Cardiac muscle cell (in vitro differentiated cells and primary cell): Measurements from ENCODE around the gene TMEM132D. TPM values are rescaled to one million over a fixed set of nuclear protein-coding genes. Genes with fewer than 3 reads are reported as not detected.
"Not testable (repeated sequence)": the region's sequence is repeated elsewhere in the genome, so short reads cannot be mapped to it uniquely, and the experiment has no call there.

Experiments
- DNase-seq, 2 donors: peaks; one replicate each; pipeline versions ENCODE4 v3.0.0 to v3.0.0-alpha.2; 2010 to 2017; ENCODE audit warnings: low read depth in 1 of 2, low spot score in 1 of 2
- H3K27ac ChIP-seq: fragments of 200-600 bp; sonication (generic); 2 replicates; pipeline ENCODE4 v1.5.1; 2016
- H3K27me3 ChIP-seq: fragments of 200-600 bp; sonication (generic); 2 replicates; pipeline ENCODE4 v1.6.0; 2016; ENCODE audit warnings: control low read depth
- H3K36me3 ChIP-seq: fragments of 200-600 bp; sonication (generic); 2 replicates; pipeline ENCODE4 v1.5.1; 2016; ENCODE audit warnings: control low read depth
- H3K4me1 ChIP-seq: fragments of 200-600 bp; sonication (generic); 2 replicates; pipeline ENCODE4 v1.8.1; 2017; ENCODE audit warnings: low read depth, mild to moderate bottlenecking, mixed run types
- H3K4me3 ChIP-seq: fragments of 200-600 bp; sonication (generic); 2 replicates; pipeline ENCODE4 v1.5.1; 2016; ENCODE audit warnings: mild to moderate bottlenecking
- H3K9me3 ChIP-seq: fragments of 200-600 bp; sonication (generic); 2 replicates; pipeline ENCODE4 v1.5.1; 2017; ENCODE audit warnings: low read depth, mild to moderate bottlenecking, control low read depth
- CTCF ChIP-seq: IDR thresholded peaks from 2 replicates; pipeline ENCODE4 v1.5.1; 2012; ENCODE audit warnings: low read depth, mild to moderate bottlenecking, low read length
- polyA plus RNA-seq: library from polyadenylated mRNA; unstranded; fragments of >200 nt; fragmentation: Nextera tagmentation; extraction: Ambion mirVana; gene quantifications from 2 replicates; pipeline ENCODE4 v1.2.1, GENCODE V29; 2016
- total RNA-seq: library from RNA; depleted of rRNA; stranded (reverse); fragments of >200 nt; gene quantifications from 2 replicates; pipeline ENCODE4 v1.2.3, GENCODE V29; 2016

Gene TMEM132D
- total and polyA plus RNA-seq, 2 experiments from 2014 or later: 0.03 TPM; not detected in 1

DNA sequence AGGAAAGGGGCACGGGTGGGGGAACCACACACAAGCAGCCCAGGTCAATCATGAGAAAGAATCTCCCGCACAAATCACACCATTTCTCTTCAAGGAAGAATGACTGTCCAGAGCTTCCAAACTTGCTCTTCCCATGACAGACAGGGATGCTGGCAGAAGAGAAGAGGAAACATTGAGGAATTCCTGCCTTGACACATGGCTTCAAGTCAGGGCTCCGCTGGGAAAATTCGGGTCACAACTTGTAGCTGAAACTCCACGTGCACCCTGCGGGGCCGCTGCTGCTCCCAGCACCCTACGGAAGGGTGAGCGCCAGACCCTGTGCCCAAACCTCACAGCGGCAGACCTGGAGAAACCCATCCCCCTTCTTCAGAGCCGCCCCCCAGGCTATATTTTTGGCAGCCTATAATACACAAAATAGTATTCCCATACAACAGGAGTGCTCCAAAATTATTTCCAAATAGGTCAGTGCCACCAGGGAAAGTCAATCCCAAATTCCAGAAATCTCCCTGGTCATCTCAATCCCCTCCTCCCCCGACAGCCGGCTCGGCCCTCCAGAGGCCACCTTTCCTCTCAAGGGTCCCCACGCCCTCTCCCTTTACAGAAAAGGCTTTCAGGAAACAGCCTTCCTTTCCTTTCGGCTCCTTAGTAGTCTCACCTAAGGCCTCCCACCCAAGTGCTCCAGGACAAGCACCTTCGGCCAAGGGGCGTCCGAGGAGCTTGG, 1.3 kb downstream of the TMEM132D start:
- no peak for DNase-seq
- no peaks in the 10 kb centered on the region for H3K36me3 ChIP-seq
- no peak overlapping the region for H3K27ac ChIP-seq
- H3K9me3 ChIP-seq: no peaks in the 10 kb centered on the region
- TF ChIP-seq CTCF: no peak
- H3K4me1 ChIP-seq: no peaks in the 10 kb centered on the region
- peaks cover 98% of the 10 kb centered on the region for H3K27me3 ChIP-seq
- H3K4me3 ChIP-seq: no peak overlapping the region

GRCh38 chr12:129901254-129901653, 2.6 kb downstream of the TMEM132D start:
- Histone ChIP-seq H3K36me3 (no peaks in the 10 kb centered on the region), H3K27me3 (peaks cover 85% of the 10 kb centered on the region), H3K4me3 (no peak overlapping the region), H3K9me3 (no peaks in the 10 kb centered on the region), H3K27ac (no peak overlapping the region), H3K4me1 (no peaks in the 10 kb centered on the region)
- no peak for TF ChIP-seq CTCF
- no peak for DNase-seq

GRCh38 chr12:129900306-129900705, 3.5 kb downstream of the TMEM132D start:
- H3K36me3 ChIP-seq: no peaks in the 10 kb centered on the region
- H3K4me1 ChIP-seq: no peaks in the 10 kb centered on the region
- TF ChIP-seq CTCF: no peak
- H3K27ac ChIP-seq: no peak overlapping the region
- DNase-seq: no peak
- no peaks in the 10 kb centered on the region for H3K9me3 ChIP-seq
- peaks cover 76% of the 10 kb centered on the region for H3K27me3 ChIP-seq
- no peak overlapping the region for H3K4me3 ChIP-seq

DNA sequence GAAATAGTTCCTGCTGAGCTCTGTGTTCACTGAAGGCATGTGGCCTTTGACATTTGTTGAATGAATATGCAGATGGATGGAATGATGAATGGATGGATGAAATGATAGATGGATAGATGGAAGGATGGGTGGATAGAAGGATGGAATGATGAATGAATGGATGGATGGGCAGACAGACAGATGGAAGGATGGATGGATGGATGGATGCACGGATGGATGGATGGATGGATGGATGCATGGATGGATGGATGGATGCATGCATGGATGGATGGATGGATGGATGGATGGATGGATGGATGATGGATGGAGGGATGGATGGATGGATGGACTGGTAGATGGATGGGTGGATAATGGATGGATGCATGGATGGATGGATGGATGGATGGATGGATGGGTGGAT, 4.8 kb downstream of the TMEM132D start:
- not testable (repeated sequence) for H3K36me3 ChIP-seq, H3K4me3 ChIP-seq, H3K9me3 ChIP-seq, DNase-seq, H3K4me1 ChIP-seq, H3K27ac ChIP-seq
- H3K27me3 ChIP-seq: peaks cover 63% of the 10 kb centered on the region

DNA sequence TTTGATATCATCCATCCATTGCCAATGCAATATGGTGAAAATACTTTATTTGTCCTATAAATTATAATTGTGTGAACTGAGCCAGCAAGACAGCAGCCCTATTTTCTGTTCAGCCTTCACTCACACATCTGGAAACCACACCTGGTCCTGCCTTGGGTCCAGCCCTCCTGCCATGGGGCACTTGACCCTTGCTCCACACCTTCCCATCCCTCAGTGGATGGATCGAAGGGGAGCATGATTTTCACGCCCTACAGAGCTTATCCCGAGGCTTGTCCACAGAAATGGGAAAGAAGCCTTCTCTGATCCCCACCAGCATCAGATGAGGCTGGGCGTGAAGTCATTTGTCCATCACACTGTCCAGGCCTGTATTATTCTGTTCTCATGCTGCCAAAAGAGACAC, 10.1 kb downstream of the TMEM132D start:
- Histone ChIP-seq H3K4me3 (no peak overlapping the region), H3K9me3 (no peaks in the 10 kb centered on the region), H3K4me1 (no peaks in the 10 kb centered on the region), H3K27me3 (peaks cover 11% of the 10 kb centered on the region), H3K27ac (no peak overlapping the region), H3K36me3 (no peaks in the 10 kb centered on the region)
- TF ChIP-seq CTCF: no peak
- DNase-seq: no peak

GRCh38 chr12:129887101-129887500, 16.7 kb downstream of the TMEM132D start:
- DNase-seq: no peak
- Histone ChIP-seq H3K36me3 (no peaks in the 10 kb centered on the region), H3K27me3 (no peaks in the 10 kb centered on the region), H3K9me3 (no peaks in the 10 kb centered on the region), H3K4me3 (no peak overlapping the region), H3K27ac (no peak overlapping the region), H3K4me1 (no peaks in the 10 kb centered on the region)
- TF ChIP-seq CTCF: no peak
